ENCODE results near the gene CD55.

The CD55 gene

GRCh38 chr1:207286786-207287468, 34.6 kb upstream of the CD55 start:
- TF ChIP-seq CTCF (IDR thresholded peaks at IDR 0.05; ENCODE audit: low read depth, low read length, poor library complexity, severe bottlenecking) (no peak), EZH2phosphoT487 (IDR thresholded peaks at IDR 0.05; ENCODE audit: borderline replicate concordance, low read length) (no peak)
- peaks cover 6% of the 10 kb centered on the region for H3K9me3 ChIP-seq (ENCODE audit: control insufficient read depth, insufficient read depth, low read length)
- H3K4me3 ChIP-seq (ENCODE audit: low read length) = no peak overlapping the region
- H3K27me3 ChIP-seq (ENCODE audit: control insufficient read depth, low read length) = no peaks in the 10 kb centered on the region
- H3K79me2 ChIP-seq (ENCODE audit: control insufficient read depth, low read length) = no peaks in the 10 kb centered on the region
- H3K36me3 ChIP-seq (ENCODE audit: control insufficient read depth, low read length) = no peaks in the 10 kb centered on the region
- H4K20me1 ChIP-seq (ENCODE audit: control insufficient read depth, insufficient read depth, low read depth, low read length) = no peaks in the 10 kb centered on the region
- H3K9me2 ChIP-seq (replicated peaks; ENCODE audit: control insufficient read depth, low read length) = no peaks in the 10 kb centered on the region
- no peak overlapping the region for H3K4me2 ChIP-seq (ENCODE audit: low read length)
- H3K4me1 ChIP-seq (ENCODE audit: control insufficient read depth, low read length) = peaks cover 14% of the 10 kb centered on the region
- no peaks in the 10 kb centered on the region for H3F3A ChIP-seq (ENCODE audit: control insufficient read depth, insufficient read depth)
- H3K27ac ChIP-seq (ENCODE audit: low read depth, low read length) = no peak overlapping the region

GRCh38 chr1:207288315-207288714, 33.2 kb upstream of the CD55 start:
- H3K27ac ChIP-seq (ENCODE audit: low read depth, low read length) = no peak overlapping the region
- H4K20me1 ChIP-seq (ENCODE audit: control insufficient read depth, insufficient read depth, low read depth, low read length) = no peaks in the 10 kb centered on the region

GRCh38 chr1:207289756-207290155, 31.7 kb upstream of the CD55 start:
- Histone ChIP-seq H4K20me1 (ENCODE audit: control insufficient read depth, insufficient read depth, low read depth, low read length) (no peaks in the 10 kb centered on the region), H3K79me2 (ENCODE audit: control insufficient read depth, low read length) (no peaks in the 10 kb centered on the region)

More at GRCh38 chr1:207288315-207288714, 33.2 kb upstream of the CD55 start:
- H3K4me1 ChIP-seq (ENCODE audit: control insufficient read depth, low read length) = no peaks in the 10 kb centered on the region
- H3K4me3 ChIP-seq (ENCODE audit: low read length) = no peak overlapping the region
- H3K27me3 ChIP-seq (ENCODE audit: control insufficient read depth, low read length) = no peaks in the 10 kb centered on the region
- no peak overlapping the region for H3K4me2 ChIP-seq (ENCODE audit: low read length)
- no peaks in the 10 kb centered on the region for H3F3A ChIP-seq (ENCODE audit: control insufficient read depth, insufficient read depth)
- no peak for TF ChIP-seq CTCF (IDR thresholded peaks at IDR 0.05; ENCODE audit: low read depth, low read length, poor library complexity, severe bottlenecking)
- no peaks in the 10 kb centered on the region for H3K36me3 ChIP-seq (ENCODE audit: control insufficient read depth, low read length)
- H3K9me2 ChIP-seq (replicated peaks; ENCODE audit: control insufficient read depth, low read length) = no peaks in the 10 kb centered on the region
- H3K79me2 ChIP-seq (ENCODE audit: control insufficient read depth, low read length) = no peaks in the 10 kb centered on the region
- H3K9me3 ChIP-seq (ENCODE audit: control insufficient read depth, insufficient read depth, low read length) = peaks cover 8% of the 10 kb centered on the region

More at GRCh38 chr1:207289756-207290155, 31.7 kb upstream of the CD55 start:
- no peak overlapping the region for H3K4me3 ChIP-seq (ENCODE audit: low read length)
- no peaks in the 10 kb centered on the region for H3F3A ChIP-seq (ENCODE audit: control insufficient read depth, insufficient read depth)
- H3K4me1 ChIP-seq (ENCODE audit: control insufficient read depth, low read length) = no peaks in the 10 kb centered on the region
- no peaks in the 10 kb centered on the region for H3K36me3 ChIP-seq (ENCODE audit: control insufficient read depth, low read length)
- H3K27me3 ChIP-seq (ENCODE audit: control insufficient read depth, low read length) = no peaks in the 10 kb centered on the region
- no peak for TF ChIP-seq CTCF (IDR thresholded peaks at IDR 0.05; ENCODE audit: low read depth, low read length, poor library complexity, severe bottlenecking)
- TF ChIP-seq EZH2phosphoT487 (IDR thresholded peaks at IDR 0.05; ENCODE audit: borderline replicate concordance, low read length) = no peak
- no peak overlapping the region for H3K4me2 ChIP-seq (ENCODE audit: low read length)
- no peaks in the 10 kb centered on the region for H3K9me2 ChIP-seq (replicated peaks; ENCODE audit: control insufficient read depth, low read length)
- no peak overlapping the region for H3K27ac ChIP-seq (ENCODE audit: low read depth, low read length)
- peaks cover 8% of the 10 kb centered on the region for H3K9me3 ChIP-seq (ENCODE audit: control insufficient read depth, insufficient read depth, low read length)
